ENCODE data around the gene TFCP2L1.

The TFCP2L1 gene

DNA sequence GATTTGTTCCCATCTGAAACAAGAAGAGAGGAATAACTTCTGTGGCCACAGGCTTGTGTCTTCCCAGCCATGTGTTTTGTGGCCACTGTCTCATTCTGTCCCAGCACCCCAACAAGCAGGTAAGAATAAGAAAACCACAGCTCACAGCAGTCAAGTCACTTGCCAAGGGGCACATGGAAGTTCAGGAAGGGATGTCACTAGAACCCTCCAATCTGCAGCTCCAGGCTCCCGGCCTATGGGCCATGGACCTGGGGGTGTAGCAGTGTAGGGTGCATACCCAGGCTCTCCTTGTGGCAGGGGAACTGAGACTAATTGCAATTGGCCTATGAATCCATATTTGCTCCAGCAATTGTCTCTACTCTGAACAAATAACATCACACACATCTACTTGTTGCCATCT is 112.5 kb downstream of the TFCP2L1 start:
- DNase-seq (ENCODE audit: low read depth in 3 of 3) = no peak

DNA sequence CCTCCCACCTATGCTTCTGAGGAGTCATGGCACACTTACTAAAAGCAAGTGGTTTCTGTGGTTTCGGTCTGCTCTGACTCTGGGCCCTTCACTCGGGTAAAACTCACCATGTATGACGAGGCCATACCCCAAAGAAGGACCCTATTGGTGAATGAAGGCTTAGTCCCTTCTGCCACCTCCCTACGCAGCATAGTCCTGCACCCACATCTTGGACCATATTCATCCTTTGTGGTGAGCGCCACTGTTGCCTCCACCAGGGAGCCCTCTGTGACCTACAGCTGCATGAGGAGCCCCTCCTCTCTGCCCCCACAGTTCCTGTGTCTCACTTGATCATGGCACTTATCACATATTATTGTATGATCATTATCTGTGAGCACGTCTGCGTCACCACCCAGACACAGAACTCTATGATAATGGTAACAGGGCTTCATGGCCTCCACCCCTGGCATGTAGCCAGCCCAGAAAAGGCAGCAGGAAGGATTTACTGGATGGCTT is 113.3 kb downstream of the TFCP2L1 start:
- DNase-seq (ENCODE audit: low read depth in 3 of 3) = no peak

DNA sequence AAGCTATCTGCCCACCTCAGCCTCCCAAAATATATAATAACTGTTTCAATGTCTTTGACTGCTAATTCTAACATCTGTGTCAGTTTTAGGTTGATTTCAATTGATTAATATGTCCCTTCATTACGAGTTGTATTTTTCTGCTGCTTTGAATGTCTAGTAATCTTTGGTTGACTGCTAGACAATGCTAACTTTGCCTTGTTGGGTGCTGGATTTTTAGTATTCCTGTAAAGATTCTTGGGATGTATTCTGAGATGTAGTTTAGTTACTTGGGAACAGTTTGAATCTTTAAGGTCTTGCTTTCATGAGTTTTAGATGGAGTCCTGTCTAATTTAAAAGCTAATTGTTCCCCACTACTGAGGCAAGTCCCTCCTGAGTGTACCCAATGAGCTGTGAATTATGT is 114.4 kb downstream of the TFCP2L1 start:
- no peak for DNase-seq (ENCODE audit: low read depth in 3 of 3)

DNA sequence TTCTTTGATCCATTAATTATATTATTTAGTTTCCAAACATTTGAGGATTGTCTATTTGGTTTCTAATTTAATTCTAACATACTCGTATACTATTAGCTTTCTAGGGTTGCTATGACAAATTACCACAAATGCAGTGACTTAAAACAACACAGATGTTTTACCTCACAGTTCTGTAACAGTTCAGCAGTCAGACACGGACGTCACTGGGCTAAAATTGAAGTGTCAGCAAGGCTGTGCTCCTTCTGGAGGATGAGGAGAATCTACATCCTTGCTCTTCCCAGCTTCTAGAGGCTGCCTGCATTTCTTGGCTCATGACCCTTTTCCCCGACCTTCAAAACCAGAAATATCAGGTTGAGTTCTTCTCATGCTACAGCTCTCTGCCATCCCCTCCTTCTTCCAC is 117.6 kb downstream of the TFCP2L1 start:
- no peak for DNase-seq (ENCODE audit: low read depth in 3 of 3)

Measured in stimulated activated CD4-positive, alpha-beta T cell treated with anti-CD3 and anti-CD28 coated beads, TNF-alpha, amount 100 ng/mL, for 4 hours (primary cell).